SIG-M5 treated with dmso at 0.1 percent for 504 hours (cell line): ENCODE data around the gene ZNF841.
"Not testable (repeated sequence)": the region's sequence is repeated elsewhere in the genome, so short reads cannot be mapped to it uniquely, and the experiment has no call there.

Experiments
- DNase-seq: peaks from one replicate; lab custom pipeline; 2025; ENCODE audit not compliant: unreplicated experiment; lab: John Stamatoyannopoulos, UW

Gene ZNF841

GRCh38 chr19:52069653-52070052, 25.9 kb downstream of the ZNF841 start:
- DNase-seq: no peak

GRCh38 chr19:52066258-52066863, 29.2 kb downstream of the ZNF841 start:
- no peak for DNase-seq

GRCh38 chr19:52065399-52065798, 30.2 kb downstream of the ZNF841 start:
- no peak for DNase-seq

GRCh38 chr19:52056480-52056879, 39.1 kb downstream of the ZNF841 start:
- DNase-seq: not testable (repeated sequence)

GRCh38 chr19:52051736-52052135, 43.8 kb downstream of the ZNF841 start:
- DNase-seq: not testable (repeated sequence)

GRCh38 chr19:52048555-52049501, 46.7 kb downstream of the ZNF841 start, which contains the start of gene ZNF432:
TSS of gene ZNF432 (minus strand) at chr19:52048838. CDS start at chr19:52046868, 1,970 bp downstream.
- peak; percentile 58 for DNase-seq

GRCh38 chr19:52039169-52039568, 56.4 kb downstream of the ZNF841 start:
- no peak for DNase-seq

- no peak for DNase-seq
Measured at GRCh38 chr19:52034051-52034728, 61.4 kb downstream of the ZNF841 start.

GRCh38 chr19:52028780-52029123, 66.8 kb downstream of the ZNF841 start:
- DNase-seq: no peak

GRCh38 chr19:52028027-52028779, 67.4 kb downstream of the ZNF841 start, which contains the start of gene ZNF614:
TSS of gene ZNF614 (minus strand) at chr19:52028379. CDS start at chr19:52025745, 2,634 bp downstream.
- DNase-seq: peak; percentile 75

GRCh38 chr19:52026255-52026990, 69.1 kb downstream of the ZNF841 start:
- not testable (repeated sequence) for DNase-seq

GRCh38 chr19:52024478-52024877, 71.1 kb downstream of the ZNF841 start:
- not testable (repeated sequence) for DNase-seq

GRCh38 chr19:52022193-52022592, 73.4 kb downstream of the ZNF841 start:
- DNase-seq: no peak

- DNase-seq: no peak
Measured at GRCh38 chr19:52020506-52020905, 75.1 kb downstream of the ZNF841 start.
